Fibroblast of lung (primary cell): ENCODE data around the gene ZNF148. TPM values are rescaled to one million over a fixed set of nuclear protein-coding genes. Genes with fewer than 3 reads are reported as not detected.
A peak's percentile ranks its signal among the peaks of the same experiment; 100 is the strongest.

Source experiments
- DNase-seq, 2 donors: peaks; one replicate each; pipeline versions ENCODE4 v3.0.0 to v3.0.0-alpha.2; 2010; ENCODE audit warnings: low read depth in 2 of 2
- H2AFZ ChIP-seq: 2 replicates; pipeline ENCODE4 v1.5.1; 2012; ENCODE audit warnings: low read length, control low read depth, inconsistent platforms
- H3K27ac ChIP-seq: 2 replicates; pipeline ENCODE4 v1.5.1; 2011; ENCODE audit warnings: low read length, control low read depth; ENCODE audit not compliant: insufficient read depth
- H3K27me3 ChIP-seq: 2 replicates; pipeline ENCODE4 v1.5.1; 2011; ENCODE audit warnings: mild to moderate bottlenecking, low read length; ENCODE audit not compliant: control insufficient read depth, insufficient read depth
- H3K36me3 ChIP-seq: 2 replicates; pipeline ENCODE4 v1.5.1; 2011; ENCODE audit warnings: low read length; ENCODE audit not compliant: control insufficient read depth, insufficient read depth
- H3K4me1 ChIP-seq: 2 replicates; pipeline ENCODE4 v1.5.1; 2011; ENCODE audit warnings: low read length; ENCODE audit not compliant: control insufficient read depth, insufficient read depth; ENCODE audit errors: extremely low read depth
- H3K4me2 ChIP-seq: 2 replicates; pipeline ENCODE4 v1.5.1; 2011; ENCODE audit warnings: low read length, control low read depth; ENCODE audit not compliant: insufficient read depth; ENCODE audit errors: extremely low read depth
- H3K4me3 ChIP-seq, 4 experiments: fragments of 200-600 bp in 1 of 4; sonication (generic) in 1 of 4; replicated peaks in 1 of 4; 2 replicates each; pipeline ENCODE4 v1.5.1; 2011 to 2016; ENCODE audit warnings: low read length in 4 of 4, low read depth in 3 of 4, mild to moderate bottlenecking in 3 of 4, control low read depth in 2 of 4, inconsistent platforms in 1 of 4, mixed read lengths in 1 of 4; ENCODE audit not compliant: insufficient read depth in 1 of 4; ENCODE audit errors: control extremely low read depth in 1 of 4
- H3K79me2 ChIP-seq: 2 replicates; pipeline ENCODE4 v1.5.1; 2012; ENCODE audit warnings: mild to moderate bottlenecking, low read length, inconsistent platforms; ENCODE audit not compliant: control insufficient read depth, insufficient read depth
- H3K9ac ChIP-seq: 2 replicates; pipeline ENCODE4 v1.5.1; 2011; ENCODE audit warnings: mild to moderate bottlenecking, low read length, control low read depth; ENCODE audit not compliant: insufficient read depth
- H3K9me3 ChIP-seq: 2 replicates; pipeline ENCODE4 v1.5.1; 2012; ENCODE audit warnings: low read depth, low read length; ENCODE audit not compliant: control insufficient read depth, insufficient read depth
- H4K20me1 ChIP-seq: 2 replicates; pipeline ENCODE4 v1.5.1; 2011; ENCODE audit warnings: low read length; ENCODE audit not compliant: control insufficient read depth, insufficient read depth; ENCODE audit errors: extremely low read depth
- EZH2 ChIP-seq: IDR thresholded peaks from 2 replicates; pipeline ENCODE4 v1.5.1; 2012; ENCODE audit warnings: low read length, control low read depth, mild to moderate bottlenecking; ENCODE audit errors: missing control alignments
- polyA plus RNA-seq, 2 donors: library from polyadenylated mRNA; depleted of rRNA in 1 of 2; stranded (reverse) in 1 of 2; unstranded in 1 of 2; fragments of >200 nt; gene quantifications; 2 replicates each; pipeline ENCODE4 v1.2.1, GENCODE V29; 2011 to 2012; ENCODE audit warnings: missing spikeins in 1 of 2
- total RNA-seq: library from RNA; depleted of rRNA; stranded (reverse); fragments of >200 nt; gene quantifications from 2 replicates; pipeline ENCODE4 v1.2.1, GENCODE V29; 2014
- TF ChIP-seq, protein P1 (sequence below), 2 donors: IDR thresholded peaks in 1 of 2; conservative IDR thresholded peaks in 1 of 2; 1 replicate in 1 of 2; 2 replicates in 1 of 2; pipeline ENCODE4 v1.5.1; 2011 to 2012; ENCODE audit warnings: low read length in 2 of 2, control low read depth in 1 of 2, inconsistent platforms in 1 of 2, low read depth in 1 of 2, mild to moderate bottlenecking in 1 of 2

Gene ZNF148
- total and polyA plus RNA-seq, 2 donors (not counting 1 experiment from before 2014, with no cell fraction given): 37.7 to 41.3 TPM

DNA sequence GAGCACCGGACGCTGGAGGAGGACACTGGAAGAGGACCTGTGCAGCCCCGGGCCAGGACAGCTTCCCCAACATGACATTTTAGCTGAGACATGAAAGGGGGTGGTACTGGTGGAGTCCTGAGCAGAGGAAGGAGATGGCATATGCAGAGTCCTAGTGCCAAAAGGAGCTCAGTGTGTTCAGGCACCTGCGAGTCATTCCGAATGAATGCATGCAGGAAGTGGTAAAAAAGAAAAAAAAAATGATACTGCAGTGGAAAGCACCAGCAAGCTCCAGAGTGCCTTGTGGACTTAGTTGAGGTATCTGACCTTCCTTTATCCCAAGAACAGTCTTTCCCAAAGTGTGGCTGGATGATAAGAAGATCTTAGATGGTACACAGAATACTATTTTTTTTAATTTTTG, 6.6 kb upstream of the ZNF148 start:
- Histone ChIP-seq H3K4me2 (peak overlapping the region; percentile 4), H3K9me3 (no peaks in the 10 kb centered on the region), H2AFZ (no peak overlapping the region), H3K79me2 (no peaks in the 10 kb centered on the region), H3K27me3 (no peaks in the 10 kb centered on the region), H3K27ac (no peak overlapping the region), H3K9ac (no peak overlapping the region), H3K4me1 (peaks cover 2% of the 10 kb centered on the region), H3K4me3 (no peak overlapping the region), H4K20me1 (no peaks in the 10 kb centered on the region), H3K36me3 (no peaks in the 10 kb centered on the region)
- TF ChIP-seq, protein P1, sequence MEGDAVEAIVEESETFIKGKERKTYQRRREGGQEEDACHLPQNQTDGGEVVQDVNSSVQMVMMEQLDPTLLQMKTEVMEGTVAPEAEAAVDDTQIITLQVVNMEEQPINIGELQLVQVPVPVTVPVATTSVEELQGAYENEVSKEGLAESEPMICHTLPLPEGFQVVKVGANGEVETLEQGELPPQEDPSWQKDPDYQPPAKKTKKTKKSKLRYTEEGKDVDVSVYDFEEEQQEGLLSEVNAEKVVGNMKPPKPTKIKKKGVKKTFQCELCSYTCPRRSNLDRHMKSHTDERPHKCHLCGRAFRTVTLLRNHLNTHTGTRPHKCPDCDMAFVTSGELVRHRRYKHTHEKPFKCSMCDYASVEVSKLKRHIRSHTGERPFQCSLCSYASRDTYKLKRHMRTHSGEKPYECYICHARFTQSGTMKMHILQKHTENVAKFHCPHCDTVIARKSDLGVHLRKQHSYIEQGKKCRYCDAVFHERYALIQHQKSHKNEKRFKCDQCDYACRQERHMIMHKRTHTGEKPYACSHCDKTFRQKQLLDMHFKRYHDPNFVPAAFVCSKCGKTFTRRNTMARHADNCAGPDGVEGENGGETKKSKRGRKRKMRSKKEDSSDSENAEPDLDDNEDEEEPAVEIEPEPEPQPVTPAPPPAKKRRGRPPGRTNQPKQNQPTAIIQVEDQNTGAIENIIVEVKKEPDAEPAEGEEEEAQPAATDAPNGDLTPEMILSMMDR (conservative IDR thresholded peaks at IDR 0.05 in 1 of 2, IDR thresholded peaks at IDR 0.05 in 1 of 2; ENCODE audit: low read depth in 1 of 2, low read length in 2 of 2): no peak
- TF ChIP-seq EZH2: no peak
- peak; percentile 26 to 63 for DNase-seq

DNA sequence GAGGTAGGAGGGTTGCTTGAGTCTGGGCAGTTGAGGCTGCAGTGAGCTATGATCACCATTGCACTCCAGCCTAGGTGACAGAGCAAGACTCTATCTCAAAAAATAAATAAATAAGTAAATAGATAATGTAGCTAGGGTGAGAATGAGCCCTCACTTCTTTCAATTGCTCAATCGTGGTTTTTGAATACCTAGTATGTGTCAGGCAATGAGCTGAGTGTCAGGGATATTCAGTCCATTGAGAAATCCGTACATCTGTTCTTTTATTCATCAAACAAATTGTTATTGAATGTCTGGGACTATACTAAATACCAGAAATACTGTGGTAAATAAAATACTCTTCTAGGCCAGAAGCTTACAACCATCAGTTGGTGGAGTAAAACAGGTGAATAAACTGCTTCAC, 6.2 kb upstream of the ZNF148 start:
- H3K4me2 ChIP-seq: peak overlapping the region; percentile 4
- H2AFZ ChIP-seq: no peak overlapping the region
- TF ChIP-seq, protein P1 (conservative IDR thresholded peaks at IDR 0.05 in 1 of 2, IDR thresholded peaks at IDR 0.05 in 1 of 2; ENCODE audit: low read depth in 1 of 2, low read length in 2 of 2): no peak
- TF ChIP-seq EZH2: no peak
- no peaks in the 10 kb centered on the region for H3K79me2 ChIP-seq
- H3K27me3 ChIP-seq: no peaks in the 10 kb centered on the region
- H3K4me1 ChIP-seq: peaks cover 2% of the 10 kb centered on the region
- H4K20me1 ChIP-seq: no peaks in the 10 kb centered on the region
- no peak overlapping the region for H3K27ac ChIP-seq
- no peak overlapping the region for H3K4me3 ChIP-seq
- H3K9ac ChIP-seq: no peak overlapping the region
- H3K36me3 ChIP-seq: no peaks in the 10 kb centered on the region
- DNase-seq: no peak
- no peaks in the 10 kb centered on the region for H3K9me3 ChIP-seq

DNA sequence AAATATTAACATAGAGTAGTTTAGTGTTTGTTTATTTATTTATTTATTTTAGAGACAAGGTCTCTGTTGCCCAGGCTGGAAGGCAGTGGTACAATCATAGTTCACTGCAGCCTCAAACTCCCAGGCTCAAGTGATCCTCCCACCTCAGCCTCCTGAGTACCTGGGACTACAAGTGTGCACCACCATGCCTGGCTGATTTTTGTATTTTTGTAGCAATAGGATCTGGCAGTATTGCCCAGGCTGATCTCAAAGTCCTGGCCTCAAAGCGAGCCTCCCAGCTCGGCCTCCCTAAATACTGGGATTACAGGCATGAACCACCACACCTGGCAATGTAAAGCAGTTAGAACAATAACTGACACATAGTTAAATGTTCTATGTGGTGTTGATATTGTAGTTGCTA, 4.4 kb upstream of the ZNF148 start:
- no peaks in the 10 kb centered on the region for H3K36me3 ChIP-seq
- H3K27me3 ChIP-seq: no peaks in the 10 kb centered on the region
- no peak overlapping the region for H3K4me3 ChIP-seq
- H3K9me3 ChIP-seq: no peaks in the 10 kb centered on the region
- no peak overlapping the region for H3K9ac ChIP-seq
- H3K4me1 ChIP-seq: peaks cover 2% of the 10 kb centered on the region
- no peak overlapping the region for H3K27ac ChIP-seq
- no peak overlapping the region for H2AFZ ChIP-seq
- no peak for DNase-seq
- no peak for TF ChIP-seq EZH2
- TF ChIP-seq, protein P1 (conservative IDR thresholded peaks at IDR 0.05 in 1 of 2, IDR thresholded peaks at IDR 0.05 in 1 of 2; ENCODE audit: low read depth in 1 of 2, low read length in 2 of 2): no peak
- peaks cover 4% of the 10 kb centered on the region for H3K79me2 ChIP-seq
- H4K20me1 ChIP-seq: no peaks in the 10 kb centered on the region
- no peak overlapping the region for H3K4me2 ChIP-seq
